ENCODE data around the gene ATP13A2. TPM values are rescaled to one million over a fixed set of nuclear protein-coding genes. Genes with fewer than 3 reads are reported as not detected.

The ATP13A2 gene
- total and polyA plus RNA-seq, 2 donors (not counting 1 experiment from before 2014, with no cell fraction given), result 41.6 to 51.8 TPM

- H3K4me1 ChIP-seq (ENCODE audit: control insufficient read depth in 2 of 2, insufficient read depth in 2 of 2, low read length in 2 of 2), result peaks cover 13 to 19% of the 10 kb centered on the region in 2 donors
- H3K9ac ChIP-seq (ENCODE audit: low read length), result no peak overlapping the region
- H3K79me2 ChIP-seq (ENCODE audit: control insufficient read depth, insufficient read depth, low read length), result peaks cover 83% of the 10 kb centered on the region
- H3K9me3 Mint-ChIP-seq (ENCODE audit: insufficient read depth), result no peaks in the 10 kb centered on the region
- DNase-seq, result no peak
- no peaks in the 10 kb centered on the region for H3K9me3 ChIP-seq (ENCODE audit: control extremely low read depth in 1 of 3, control insufficient read depth in 2 of 3, insufficient read depth in 1 of 3, low read length in 2 of 3)
- no peak overlapping the region for H3K4me3 Mint-ChIP-seq
- H3K4me2 ChIP-seq (replicated peaks; ENCODE audit: low read depth, low read length, poor library complexity, severe bottlenecking), result no peak overlapping the region
- H3K36me3 ChIP-seq (replicated peaks in 1 of 2; ENCODE audit: control extremely low read depth in 1 of 2, control insufficient read depth in 1 of 2, extremely low read depth in 1 of 2, insufficient read depth in 2 of 2, low read length in 1 of 2), result peaks cover 2 to 32% of the 10 kb centered on the region in 2 experiments
- WGBS (ENCODE audit: insufficient coverage), result 100% methylated on average over 1 of the region's 5 CpGs
- POLR2A ChIA-PET, result no interaction called here
- H3K27ac Mint-ChIP-seq, result no peak overlapping the region
- intact Hi-C loops (cut with micrococcal nuclease), result loop anchor here (2.0 kb wide), 1 partner anchor 135 kb away; no protein-coding TSS in a partner anchor
- H3K4me3 ChIP-seq (ENCODE audit: control extremely low read depth in 1 of 5, extremely low read depth in 1 of 5, insufficient read depth in 1 of 5, low read depth in 2 of 5, low read length in 4 of 5), result no peak overlapping the region
- TF ChIP-seq CTCF (IDR thresholded peaks at IDR 0.05), result no peak
- TF ChIP-seq EZH2 (IDR thresholded peaks at IDR 0.05; ENCODE audit: borderline replicate concordance, insufficient read depth, low read depth, low read length, poor library complexity, severe bottlenecking), result no peak
- no peak overlapping the region for H2AFZ ChIP-seq (ENCODE audit: insufficient read depth, low read depth, low read length, poor library complexity, severe bottlenecking)
- no peaks in the 10 kb centered on the region for H3K27me3 Mint-ChIP-seq
- H3K27me3 ChIP-seq (replicated peaks in 1 of 4; ENCODE audit: control extremely low read depth in 1 of 4, control insufficient read depth in 3 of 4, insufficient read depth in 4 of 4, low read length in 3 of 4), result no peaks in the 10 kb centered on the region
- H3K27ac ChIP-seq (ENCODE audit: low read length in 2 of 2), result no peak overlapping the region
- peaks cover 31% of the 10 kb centered on the region for H4K20me1 ChIP-seq (ENCODE audit: control insufficient read depth, insufficient read depth, low read length, poor library complexity, severe bottlenecking)
- peaks cover 33% of the 10 kb centered on the region for H3K4me1 Mint-ChIP-seq
- CTCF ChIA-PET, result interaction anchor here (0.6 to 6.9 kb wide), 5 partner anchors 9 to 435 kb away, joined by 3 to 73 read pairs (median 5); no protein-coding TSS in a partner anchor
- no peak for ATAC-seq (ENCODE audit: low read depth)
These were observed 36.2 kb upstream of the ATP13A2 start for GRCh38 chr1:17047924-17048323.

GRCh38 chr1:17046334-17046657 lies 34.6 kb upstream of the ATP13A2 start:
- Histone ChIP-seq H3K4me2 (replicated peaks; ENCODE audit: low read depth, low read length, poor library complexity, severe bottlenecking) (peak overlapping the region; percentile 66), H2AFZ (ENCODE audit: insufficient read depth, low read depth, low read length, poor library complexity, severe bottlenecking) (no peak overlapping the region), H3K36me3 (replicated peaks in 1 of 2; ENCODE audit: control extremely low read depth in 1 of 2, control insufficient read depth in 1 of 2, extremely low read depth in 1 of 2, insufficient read depth in 2 of 2, low read length in 1 of 2) (peaks cover 2 to 41% of the 10 kb centered on the region in 2 experiments), H3K27me3 (replicated peaks in 1 of 4; ENCODE audit: control extremely low read depth in 1 of 4, control insufficient read depth in 3 of 4, insufficient read depth in 4 of 4, low read length in 3 of 4) (no peaks in the 10 kb centered on the region), H3K4me3 (ENCODE audit: control extremely low read depth in 1 of 5, extremely low read depth in 1 of 5, insufficient read depth in 1 of 5, low read depth in 2 of 5, low read length in 4 of 5) (no peak overlapping the region), H3K79me2 (ENCODE audit: control insufficient read depth, insufficient read depth, low read length) (peaks cover 77% of the 10 kb centered on the region), H3K4me1 (ENCODE audit: control insufficient read depth in 2 of 2, insufficient read depth in 2 of 2, low read length in 2 of 2) (peaks cover 6 to 11% of the 10 kb centered on the region in 2 donors), H3K9ac (ENCODE audit: low read length) (peak overlapping the region; percentile 38), H3K27ac (ENCODE audit: low read length in 2 of 2) (peak overlapping the region; percentile 26 to 56), H4K20me1 (ENCODE audit: control insufficient read depth, insufficient read depth, low read length, poor library complexity, severe bottlenecking) (peaks cover 31% of the 10 kb centered on the region), H3K9me3 (ENCODE audit: control extremely low read depth in 1 of 3, control insufficient read depth in 2 of 3, insufficient read depth in 1 of 3, low read length in 2 of 3) (no peaks in the 10 kb centered on the region)
- 40% methylated on average over 1 of the region's 3 CpGs for WGBS (ENCODE audit: insufficient coverage)
- peak; percentile 45 for TF ChIP-seq CTCF (IDR thresholded peaks at IDR 0.05)
- no peak for TF ChIP-seq EZH2 (IDR thresholded peaks at IDR 0.05; ENCODE audit: borderline replicate concordance, insufficient read depth, low read depth, low read length, poor library complexity, severe bottlenecking)
- H3K27ac Mint-ChIP-seq, result no peak overlapping the region
- ChIA-PET CTCF (interaction anchor here (0.7 to 6.9 kb wide), 14 partner anchors 10 to 1423 kb away, joined by 3 to 73 read pairs (median 4); no protein-coding TSS in a partner anchor), POLR2A (interaction anchor here (0.7 kb wide), 1 partner anchor 142 kb away, joined by 3 read pairs; no protein-coding TSS in a partner anchor)
- H3K4me1 Mint-ChIP-seq, result peaks cover 25% of the 10 kb centered on the region
- H3K27me3 Mint-ChIP-seq, result no peaks in the 10 kb centered on the region
- intact Hi-C loops (cut with micrococcal nuclease), result loop anchor here (1.0 to 2.0 kb wide), 2 partner anchors 95 to 133 kb away; no protein-coding TSS in a partner anchor
- H3K4me3 Mint-ChIP-seq, result no peak overlapping the region
- H3K9me3 Mint-ChIP-seq (ENCODE audit: insufficient read depth), result no peaks in the 10 kb centered on the region
- ATAC-seq (ENCODE audit: low read depth) (no peak), DNase-seq (no peak)

All from B cell (primary cell).